MM.1S (cell line): Measurements from ENCODE around the gene CFD.
"Not testable (repeated sequence)": the region's sequence is repeated elsewhere in the genome, so short reads cannot be mapped to it uniquely, and the experiment has no call there.

Source experiments
- DNase-seq: peaks from one replicate; pipeline ENCODE4 v3.0.0-alpha.2; 2015
- H2AFZ ChIP-seq: fragments of 300-600 bp; sonication (generic); 2 replicates; pipeline ENCODE4 v1.6.0; 2016; ENCODE audit warnings: antibody characterized with exemption, low read length
- H3F3A ChIP-seq: fragments of 300-600 bp; sonication (generic); 2 replicates; pipeline ENCODE4 v1.6.1; 2016; ENCODE audit warnings: mild to moderate bottlenecking, antibody characterized with exemption, low read length, moderate library complexity, mixed read lengths; ENCODE audit not compliant: insufficient read depth
- H3K27ac ChIP-seq: fragments of 300-600 bp; sonication (generic); 2 replicates; pipeline ENCODE4 v1.5.1; 2016; ENCODE audit warnings: mild to moderate bottlenecking, low read length
- H3K27me3 ChIP-seq: fragments of 300-600 bp; sonication (generic); replicated peaks from 2 replicates; pipeline ENCODE4 v1.6.0; 2016; ENCODE audit warnings: low read length; ENCODE audit not compliant: insufficient read depth
- H3K36me3 ChIP-seq: fragments of 300-600 bp; sonication (generic); replicated peaks from 2 replicates; pipeline ENCODE4 v1.6.1; 2016; ENCODE audit warnings: mild to moderate bottlenecking, low read length, mixed read lengths; ENCODE audit not compliant: insufficient read depth
- H3K4me1 ChIP-seq: fragments of 300-600 bp; sonication (generic); 2 replicates; pipeline ENCODE4 v1.6.1; 2016; ENCODE audit warnings: low read length, mixed read lengths
- H3K4me2 ChIP-seq: fragments of 300-600 bp; sonication (generic); 2 replicates; pipeline ENCODE4 v1.6.0; 2016; ENCODE audit warnings: low read depth, low read length
- H3K4me3 ChIP-seq: fragments of 300-600 bp; sonication (generic); 2 replicates; pipeline ENCODE4 v1.5.1; 2016; ENCODE audit warnings: low read length, mixed read lengths
- H3K79me2 ChIP-seq: fragments of 300-600 bp; sonication (generic); 2 replicates; pipeline ENCODE4 v1.6.1; 2016; ENCODE audit warnings: mixed run types, low read length, mixed read lengths
- H3K9ac ChIP-seq: fragments of 300-600 bp; sonication (generic); 2 replicates; pipeline ENCODE4 v1.6.1; 2016; ENCODE audit warnings: low read length, mixed read lengths
- H3K9me2 ChIP-seq: fragments of 300-600 bp; sonication (generic); replicated peaks from 2 replicates; pipeline ENCODE4 v1.6.1; 2016; ENCODE audit warnings: mild to moderate bottlenecking, low read length, mixed read lengths; ENCODE audit not compliant: insufficient read depth
- H3K9me3 ChIP-seq: fragments of 300-600 bp; sonication (generic); replicated peaks from 2 replicates; pipeline ENCODE4 v1.6.1; 2016; ENCODE audit warnings: mild to moderate bottlenecking, low read length, mixed read lengths; ENCODE audit not compliant: insufficient read depth
- H4K20me1 ChIP-seq: fragments of 300-600 bp; sonication (generic); 2 replicates; pipeline ENCODE4 v1.6.1; 2016; ENCODE audit warnings: mild to moderate bottlenecking, low read length, moderate library complexity, mixed read lengths; ENCODE audit not compliant: insufficient read depth
- CTCF ChIP-seq: fragments of 300-600 bp; sonication (generic); IDR thresholded peaks from 2 replicates; pipeline ENCODE4 v1.5.1; 2016; ENCODE audit warnings: antibody characterized with exemption, low read length, mixed read lengths
- EZH2 ChIP-seq: fragments of 300-600 bp; sonication (generic); optimal IDR thresholded peaks from 2 replicates; pipeline ENCODE3; 2017; ENCODE audit warnings: low read depth, mild to moderate bottlenecking, antibody characterized with exemption, low read length, mixed read lengths
- EZH2phosphoT487 ChIP-seq: fragments of 300-600 bp; sonication (generic); IDR thresholded peaks from 2 replicates; pipeline ENCODE4 v1.6.1; 2018; ENCODE audit warnings: antibody characterized with exemption, low read length

The CFD gene

GRCh38 chr19:889662-890295 lies 30.3 kb downstream of the CFD start:
- Histone ChIP-seq H3K36me3 (no peaks in the 10 kb centered on the region), H3K79me2 (peaks cover 31% of the 10 kb centered on the region), H3K4me3 (no peak overlapping the region), H2AFZ (no peak overlapping the region), H3K4me2 (no peak overlapping the region), H3K9me2 (no peaks in the 10 kb centered on the region), H3K4me1 (no peaks in the 10 kb centered on the region), H3K27me3 (no peaks in the 10 kb centered on the region), H4K20me1 (no peaks in the 10 kb centered on the region; the same call in 1 of the 2 replicates), H3K9me3 (no peaks in the 10 kb centered on the region), H3K27ac (no peak overlapping the region), H3K9ac (no peak overlapping the region), H3F3A (no peaks in the 10 kb centered on the region)
- no peak for DNase-seq
- TF ChIP-seq EZH2 (no peak), EZH2phosphoT487 (no peak), CTCF (no peak)

GRCh38 chr19:890831-891230 lies 31.4 kb downstream of the CFD start:
- no peaks in the 10 kb centered on the region for H3K4me1 ChIP-seq
- H3K36me3 ChIP-seq: no peaks in the 10 kb centered on the region
- no peak overlapping the region for H3K27ac ChIP-seq
- no peak overlapping the region for H3K9ac ChIP-seq
- no peaks in the 10 kb centered on the region; the same call in 1 of the 2 replicates for H4K20me1 ChIP-seq
- DNase-seq: no peak
- no peaks in the 10 kb centered on the region for H3K9me3 ChIP-seq
- peaks cover 31% of the 10 kb centered on the region for H3K79me2 ChIP-seq
- no peaks in the 10 kb centered on the region for H3F3A ChIP-seq
- H2AFZ ChIP-seq: no peak overlapping the region
- H3K4me3 ChIP-seq: no peak overlapping the region
- H3K4me2 ChIP-seq: no peak overlapping the region
- no peak for TF ChIP-seq EZH2phosphoT487
- no peak for TF ChIP-seq CTCF
- TF ChIP-seq EZH2: no peak
- no peaks in the 10 kb centered on the region for H3K27me3 ChIP-seq
- H3K9me2 ChIP-seq: no peaks in the 10 kb centered on the region

- not testable (repeated sequence) for H2AFZ ChIP-seq, H4K20me1 ChIP-seq, H3K9me3 ChIP-seq, DNase-seq, H3K27me3 ChIP-seq, H3K4me1 ChIP-seq, H3K36me3 ChIP-seq, H3K27ac ChIP-seq, H3K9me2 ChIP-seq, H3F3A ChIP-seq
- H3K4me2 ChIP-seq: peak overlapping the region; percentile 74; the same call in 1 of the 2 replicates
- H3K79me2 ChIP-seq: peaks cover 31% of the 10 kb centered on the region
- peak overlapping the region; percentile 94 for H3K4me3 ChIP-seq
- peak overlapping the region; percentile 93; the same call in 1 of the 2 replicates for H3K9ac ChIP-seq
Observed at GRCh38 chr19:891421-892200, 32.1 kb downstream of the CFD start.
